ENCODE measurements around the gene AXDND1. TPM values are rescaled to one million over a fixed set of nuclear protein-coding genes. Genes with fewer than 3 reads are reported as not detected.

AXDND1 gene
- total RNA-seq, 1 donor from 2014 or later, result not detected

DNA sequence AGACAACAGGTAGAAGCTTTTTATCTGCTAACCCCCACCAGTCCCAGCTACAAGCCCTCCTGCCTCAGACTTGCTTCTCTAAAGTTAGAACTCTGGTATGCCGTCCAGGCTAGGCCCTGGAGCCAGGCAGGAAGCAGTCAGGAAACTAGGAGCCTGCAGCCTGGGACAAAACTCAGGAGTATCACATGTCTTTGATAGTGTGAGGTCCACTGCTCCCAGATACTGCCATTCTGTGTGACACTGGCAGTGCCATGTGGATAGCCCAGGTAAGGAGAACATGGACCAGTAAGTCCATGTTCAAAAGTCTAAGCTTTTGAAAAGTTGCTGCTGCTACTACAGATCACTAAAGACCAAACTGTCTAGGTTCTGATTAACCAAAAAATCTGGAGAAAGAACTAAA is 164.6 kb downstream of the AXDND1 start:
- TF ChIP-seq POLR2AphosphoS5 (IDR thresholded peaks at IDR 0.05; ENCODE audit: insufficient read depth in 1 of 2, low read depth in 1 of 2) (no peak), POLR2A (IDR thresholded peaks at IDR 0.05) (no peak), CTCF (IDR thresholded peaks at IDR 0.05) (no peak)
- no peak for DNase-seq (ENCODE audit: extremely low spot score in 2 of 2)
- intact Hi-C loops (cut with DNase I), result no loop called here
- Histone ChIP-seq H3K27ac (no peak overlapping the region), H3K36me3 (no peaks in the 10 kb centered on the region), H3K4me3 (no peak overlapping the region), H3K9me3 (no peaks in the 10 kb centered on the region), H3K4me1 (no peaks in the 10 kb centered on the region), H3K27me3 (no peaks in the 10 kb centered on the region)

- TF ChIP-seq POLR2A (IDR thresholded peaks at IDR 0.05) (no peak), CTCF (IDR thresholded peaks at IDR 0.05) (no peak), POLR2AphosphoS5 (IDR thresholded peaks at IDR 0.05; ENCODE audit: insufficient read depth in 1 of 2, low read depth in 1 of 2) (no peak)
- no peaks in the 10 kb centered on the region for H3K9me3 ChIP-seq
- H3K4me3 ChIP-seq, result no peak overlapping the region
- intact Hi-C loops (cut with DNase I), result no loop called here
- no peak overlapping the region for H3K27ac ChIP-seq
- H3K36me3 ChIP-seq, result no peaks in the 10 kb centered on the region
- no peaks in the 10 kb centered on the region for H3K27me3 ChIP-seq
- no peak for DNase-seq (ENCODE audit: extremely low spot score in 2 of 2)
- no peaks in the 10 kb centered on the region for H3K4me1 ChIP-seq
Observed at GRCh38 chr1:179541774-179542173, 176.0 kb downstream of the AXDND1 start.

GRCh38 chr1:179545321-179545720 is 179.6 kb downstream of the AXDND1 start:
- intact Hi-C loops (cut with DNase I), result loop anchor here (1.0 kb wide), 1 partner anchor 48 kb away; no protein-coding TSS in a partner anchor
- no peak for TF ChIP-seq CTCF (IDR thresholded peaks at IDR 0.05)
- TF ChIP-seq POLR2A (IDR thresholded peaks at IDR 0.05), result no peak
- TF ChIP-seq POLR2AphosphoS5 (IDR thresholded peaks at IDR 0.05; ENCODE audit: insufficient read depth in 1 of 2, low read depth in 1 of 2), result no peak
- Histone ChIP-seq H3K4me1 (no peaks in the 10 kb centered on the region), H3K27me3 (no peaks in the 10 kb centered on the region), H3K4me3 (no peak overlapping the region), H3K36me3 (no peaks in the 10 kb centered on the region), H3K27ac (no peak overlapping the region), H3K9me3 (no peaks in the 10 kb centered on the region)
- no peak for DNase-seq (ENCODE audit: extremely low spot score in 2 of 2)

GRCh38 chr1:179547021-179547535 is 181.3 kb downstream of the AXDND1 start:
- TF ChIP-seq POLR2AphosphoS5 (IDR thresholded peaks at IDR 0.05; ENCODE audit: insufficient read depth in 1 of 2, low read depth in 1 of 2), result no peak
- TF ChIP-seq CTCF (IDR thresholded peaks at IDR 0.05), result no peak
- no peak for TF ChIP-seq POLR2A (IDR thresholded peaks at IDR 0.05)
- no peak for DNase-seq (ENCODE audit: extremely low spot score in 2 of 2)
- Histone ChIP-seq H3K27me3 (no peaks in the 10 kb centered on the region), H3K4me1 (no peaks in the 10 kb centered on the region), H3K4me3 (no peak overlapping the region), H3K9me3 (no peaks in the 10 kb centered on the region), H3K36me3 (no peaks in the 10 kb centered on the region), H3K27ac (no peak overlapping the region)
- intact Hi-C loops (cut with DNase I), result no loop called here

- no peak for DNase-seq (ENCODE audit: extremely low spot score in 2 of 2)
- H3K27ac ChIP-seq, result no peak overlapping the region
- H3K36me3 ChIP-seq, result no peaks in the 10 kb centered on the region
- H3K27me3 ChIP-seq, result no peaks in the 10 kb centered on the region
- intact Hi-C loops (cut with DNase I), result no loop called here
- no peak for TF ChIP-seq POLR2A (IDR thresholded peaks at IDR 0.05)
- TF ChIP-seq CTCF (IDR thresholded peaks at IDR 0.05), result no peak
- no peak for TF ChIP-seq POLR2AphosphoS5 (IDR thresholded peaks at IDR 0.05; ENCODE audit: insufficient read depth in 1 of 2, low read depth in 1 of 2)
- no peak overlapping the region for H3K4me3 ChIP-seq
- no peaks in the 10 kb centered on the region for H3K4me1 ChIP-seq
- H3K9me3 ChIP-seq, result no peaks in the 10 kb centered on the region
Observed at GRCh38 chr1:179548666-179549367, 183.0 kb downstream of the AXDND1 start.

Measured in vagina (tissue), 2 donors.